HEK293 (cell line): ENCODE measurements around the gene LRCH4.

ENCODE experiments used
- YY2 ChIP-seq: fragments of 450-650 bp; formaldehyde crosslinking; IDR thresholded peaks from 2 replicates; pipeline ENCODE4 v1.5.1; 2016; ENCODE audit warnings: missing biosample characterization, missing genetic modification characterization
- ZNF280D ChIP-seq: fragments of 450-650 bp; formaldehyde crosslinking; IDR thresholded peaks from 2 replicates; pipeline ENCODE4 v1.5.1; 2016; ENCODE audit warnings: missing biosample characterization, missing genetic modification characterization
- ZNF324 ChIP-seq: fragments of 450-650 bp; formaldehyde crosslinking; IDR thresholded peaks from 2 replicates; pipeline ENCODE4 v1.5.1; 2016; ENCODE audit warnings: missing biosample characterization, missing genetic modification characterization
- TF ChIP-seq, protein P1 (sequence below): fragments of 450-650 bp; formaldehyde crosslinking; IDR thresholded peaks from 2 replicates; pipeline ENCODE4 v1.5.1; 2016; ENCODE audit warnings: missing biosample characterization, missing genetic modification characterization
- TF ChIP-seq, protein P2 (sequence below): fragments of 450-650 bp; formaldehyde crosslinking; IDR thresholded peaks from 2 replicates; pipeline ENCODE4 v1.5.1; 2016; ENCODE audit warnings: missing biosample characterization, missing genetic modification characterization

- TF ChIP-seq, protein P1, sequence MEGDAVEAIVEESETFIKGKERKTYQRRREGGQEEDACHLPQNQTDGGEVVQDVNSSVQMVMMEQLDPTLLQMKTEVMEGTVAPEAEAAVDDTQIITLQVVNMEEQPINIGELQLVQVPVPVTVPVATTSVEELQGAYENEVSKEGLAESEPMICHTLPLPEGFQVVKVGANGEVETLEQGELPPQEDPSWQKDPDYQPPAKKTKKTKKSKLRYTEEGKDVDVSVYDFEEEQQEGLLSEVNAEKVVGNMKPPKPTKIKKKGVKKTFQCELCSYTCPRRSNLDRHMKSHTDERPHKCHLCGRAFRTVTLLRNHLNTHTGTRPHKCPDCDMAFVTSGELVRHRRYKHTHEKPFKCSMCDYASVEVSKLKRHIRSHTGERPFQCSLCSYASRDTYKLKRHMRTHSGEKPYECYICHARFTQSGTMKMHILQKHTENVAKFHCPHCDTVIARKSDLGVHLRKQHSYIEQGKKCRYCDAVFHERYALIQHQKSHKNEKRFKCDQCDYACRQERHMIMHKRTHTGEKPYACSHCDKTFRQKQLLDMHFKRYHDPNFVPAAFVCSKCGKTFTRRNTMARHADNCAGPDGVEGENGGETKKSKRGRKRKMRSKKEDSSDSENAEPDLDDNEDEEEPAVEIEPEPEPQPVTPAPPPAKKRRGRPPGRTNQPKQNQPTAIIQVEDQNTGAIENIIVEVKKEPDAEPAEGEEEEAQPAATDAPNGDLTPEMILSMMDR (tag by site-specific recombination): 0 out of 2 replicates have a peak, but pooled peaks have one; percentile 16
- TF ChIP-seq ZNF324 (tag by site-specific recombination) (peak; percentile 54; the same call in 1 of the 2 replicates), ZNF280D (no peak), YY2 (tag by site-specific recombination) (peak; percentile 87)
- TF ChIP-seq, protein P2, sequence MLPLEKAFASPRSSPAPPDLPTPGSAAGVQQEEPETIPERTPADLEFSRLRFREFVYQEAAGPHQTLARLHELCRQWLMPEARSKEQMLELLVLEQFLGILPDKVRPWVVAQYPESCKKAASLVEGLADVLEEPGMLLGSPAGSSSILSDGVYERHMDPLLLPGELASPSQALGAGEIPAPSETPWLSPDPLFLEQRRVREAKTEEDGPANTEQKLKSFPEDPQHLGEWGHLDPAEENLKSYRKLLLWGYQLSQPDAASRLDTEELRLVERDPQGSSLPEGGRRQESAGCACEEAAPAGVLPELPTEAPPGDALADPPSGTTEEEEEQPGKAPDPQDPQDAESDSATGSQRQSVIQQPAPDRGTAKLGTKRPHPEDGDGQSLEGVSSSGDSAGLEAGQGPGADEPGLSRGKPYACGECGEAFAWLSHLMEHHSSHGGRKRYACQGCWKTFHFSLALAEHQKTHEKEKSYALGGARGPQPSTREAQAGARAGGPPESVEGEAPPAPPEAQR: no peak
Measured at GRCh38 chr7:100538654-100539435, 47.1 kb downstream of the LRCH4 start, which contains the start of gene AGFG2.
